ENCODE data around the gene SETDB2. TPM values are rescaled to one million over a fixed set of nuclear protein-coding genes. Genes with fewer than 3 reads are reported as not detected.

Gene SETDB2
- total and polyA plus RNA-seq, 4 donors: 1.9 to 6.2 (median 4.9) TPM

GRCh38 chr13:49395451-49395865 lies 48.6 kb upstream of the SETDB2 start:
- no peak overlapping the region for H3K27ac ChIP-seq (ENCODE audit: low read depth in 1 of 2, low read length in 2 of 2)

More at GRCh38 chr13:49395451-49395865, 48.6 kb upstream of the SETDB2 start:
- Histone ChIP-seq H3K9me3 (ENCODE audit: control insufficient read depth in 4 of 4, low read length in 3 of 4) (no peaks in the 10 kb centered on the region), H3K4me1 (ENCODE audit: control insufficient read depth in 4 of 4, insufficient read depth in 4 of 4, low read length in 3 of 4) (no peaks in the 10 kb centered on the region), H3K27me3 (ENCODE audit: control insufficient read depth in 4 of 4, insufficient read depth in 4 of 4, low read length in 3 of 4) (no peaks in the 10 kb centered on the region), H3K36me3 (ENCODE audit: control insufficient read depth in 4 of 4, insufficient read depth in 3 of 4, low read depth in 1 of 4, low read length in 3 of 4) (no peaks in the 10 kb centered on the region), H3K9ac (ENCODE audit: low read depth in 1 of 2, low read length in 2 of 2) (no peak overlapping the region), H3K4me3 (ENCODE audit: low read depth in 1 of 3, low read length in 3 of 3) (no peak overlapping the region)
- 88% methylated on average over 1 of the region's 1 CpG for WGBS
- TF ChIP-seq FOXA2 (IDR thresholded peaks at IDR 0.05): no peak
- TF ChIP-seq ZBTB33 (IDR thresholded peaks at IDR 0.05): no peak
- TF ChIP-seq RAD21 (IDR thresholded peaks at IDR 0.05): no peak
- TF ChIP-seq NR2F2 (IDR thresholded peaks at IDR 0.05): no peak
- TF ChIP-seq ATF3 (IDR thresholded peaks at IDR 0.05): no peak
- no peak for TF ChIP-seq REST (IDR thresholded peaks at IDR 0.05)
- TF ChIP-seq HNF4A (conservative IDR thresholded peaks at IDR 0.05): no peak
- no peak for TF ChIP-seq EGR1 (IDR thresholded peaks at IDR 0.05; ENCODE audit: low read depth in 2 of 2)
- no peak for TF ChIP-seq MAX (IDR thresholded peaks at IDR 0.05)
- no peak for TF ChIP-seq SP1 (IDR thresholded peaks at IDR 0.05)
- no peak for TF ChIP-seq TAF1 (conservative IDR thresholded peaks at IDR 0.05)
- TF ChIP-seq JUND (IDR thresholded peaks at IDR 0.05): no peak
- TF ChIP-seq FOXA1 (IDR thresholded peaks at IDR 0.05): no peak
- TF ChIP-seq RXRA (IDR thresholded peaks at IDR 0.05): no peak
- TF ChIP-seq GABPA (IDR thresholded peaks at IDR 0.05 in 1 of 2, conservative IDR thresholded peaks at IDR 0.05 in 1 of 2): no peak
- no peak for TF ChIP-seq YY1 (IDR thresholded peaks at IDR 0.05)
- TF ChIP-seq HNF4G (IDR thresholded peaks at IDR 0.05): no peak
- TF ChIP-seq CTCF (IDR thresholded peaks at IDR 0.05; ENCODE audit: low read depth, low read length, missing input control): no peak
- DNase-seq (ENCODE audit: low spot score): no peak

Data from liver (tissue), 9 donors.